H1 (cell line): ENCODE results near the gene EXT2. TPM values are rescaled to one million over a fixed set of nuclear protein-coding genes. Genes with fewer than 3 reads are reported as not detected.

Experiments
- CTCF ChIA-PET: fragments of 300-600 bp; sonication (Branson Sonifier 250); formaldehyde crosslinking; loops from one replicate; lab custom pipeline; 2021; ENCODE audit not compliant: partially characterized antibody; lab: Charles Lee
- POLR2A ChIA-PET: fragments of 300-600 bp; sonication (Branson Sonifier 250); formaldehyde crosslinking; loops from one replicate; lab custom pipeline; 2021; ENCODE audit warnings: inconsistent platforms; ENCODE audit not compliant: partially characterized antibody; lab: Charles Lee
- DNase-seq, 2 experiments: peaks; one replicate each; pipeline versions ENCODE4 v3.0.0 to v3.0.0-alpha.2; 2010 to 2022; ENCODE audit warnings: low spot score in 2 of 2, low read depth in 1 of 2, mixed read lengths in 1 of 2
- FAIRE-seq: peaks from 2 replicates; lab custom pipeline; 2011; peaks lifted over from hg19 to GRCh38; lab: Jason Lieb, UNC
- H2AFZ ChIP-seq: 2 replicates; pipeline ENCODE4 v1.8.1; 2012; ENCODE audit warnings: low read length, inconsistent platforms
- H2AK5ac ChIP-seq: 2 replicates; pipeline ENCODE4 v1.6.1; 2013; ENCODE audit warnings: low read depth, low read length
- H2BK120ac ChIP-seq: replicated peaks from 2 replicates; pipeline ENCODE3; 2013; ENCODE audit warnings: low read depth, low read length, inconsistent platforms
- H2BK12ac ChIP-seq: 2 replicates; pipeline ENCODE4 v1.6.1; 2013; ENCODE audit warnings: low read depth, low read length
- H2BK15ac ChIP-seq: 2 replicates; pipeline ENCODE4 v1.6.1; 2013; ENCODE audit warnings: low read length
- H2BK20ac ChIP-seq: 2 replicates; pipeline ENCODE4 v1.6.1; 2013; ENCODE audit warnings: low read length
- H2BK5ac ChIP-seq: 2 replicates; pipeline ENCODE4 v1.6.1; 2013; ENCODE audit warnings: low read depth, low read length
- H3K14ac ChIP-seq: 2 replicates; pipeline ENCODE4 v1.6.1; 2013; ENCODE audit warnings: inconsistent platforms; ENCODE audit not compliant: insufficient read length
- H3K18ac ChIP-seq: 2 replicates; pipeline ENCODE4 v1.6.1; 2013; ENCODE audit warnings: low read length; ENCODE audit errors: extremely low read depth
- H3K23ac ChIP-seq: 2 replicates; pipeline ENCODE4 v1.6.1; 2013; ENCODE audit warnings: inconsistent platforms; ENCODE audit not compliant: insufficient read length
- H3K23me2 ChIP-seq: 2 replicates; pipeline ENCODE4 v1.6.1; 2013; ENCODE audit warnings: low read depth, low read length
- H3K27ac ChIP-seq: 2 replicates; pipeline ENCODE4 v1.6.1; 2011; ENCODE audit warnings: low read depth, low read length, inconsistent platforms
- H3K27me3 ChIP-seq, 4 experiments: replicated peaks in 1 of 4; 1 replicate in 1 of 4; 2 replicates in 3 of 4; pipeline versions ENCODE4 v1.6.1 to v1.8.1; 2011 to 2013; ENCODE audit warnings: low read length in 3 of 4, mild to moderate bottlenecking in 3 of 4, inconsistent platforms in 2 of 4, mixed read lengths in 2 of 4, moderate library complexity in 1 of 4; ENCODE audit not compliant: control insufficient read depth in 3 of 4, insufficient read depth in 3 of 4; ENCODE audit errors: extremely low read depth in 1 of 4
- H3K36me3 ChIP-seq, 4 experiments: 2 replicates each; pipeline versions ENCODE4 v1.6.1 to v1.8.1; 2011 to 2013; ENCODE audit warnings: mild to moderate bottlenecking in 4 of 4, low read length in 3 of 4, moderate library complexity in 2 of 4, control low read depth in 1 of 4, inconsistent platforms in 1 of 4; ENCODE audit not compliant: insufficient read depth in 4 of 4, control insufficient read depth in 2 of 4
- H3K4ac ChIP-seq: replicated peaks from 2 replicates; pipeline ENCODE3; 2013; ENCODE audit warnings: low read length, low read depth, mixed read lengths, inconsistent platforms; ENCODE audit not compliant: insufficient read length
- H3K4me1 ChIP-seq, 4 experiments: replicated peaks in 1 of 4; 1 replicate in 1 of 4; 2 replicates in 3 of 4; pipeline versions ENCODE4 v1.6.1 to v1.8.1; 2011 to 2013; ENCODE audit warnings: low read length in 3 of 4, inconsistent platforms in 2 of 4, mixed read lengths in 1 of 4; ENCODE audit not compliant: insufficient read depth in 4 of 4, control insufficient read depth in 3 of 4
- H3K4me2 ChIP-seq, 2 experiments: 2 replicates each; pipeline versions ENCODE4 v1.6.1 to v1.8.1; 2011 to 2013; ENCODE audit warnings: low read depth in 2 of 2, low read length in 2 of 2, control low read depth in 1 of 2, inconsistent platforms in 1 of 2, mild to moderate bottlenecking in 1 of 2; ENCODE audit not compliant: insufficient read depth in 1 of 2
- H3K4me3 ChIP-seq, 4 experiments: fragments of 200-600, 300-600 bp in 1 of 4; sonication (generic), shearing (Covaris generic), sonication (Bioruptor Twin) in 1 of 4; 2 replicates each; pipeline versions ENCODE4 v1.5.1 to v1.8.1; 2011 to 2016; ENCODE audit warnings: low read length in 4 of 4, low read depth in 3 of 4, control low read depth in 2 of 4, inconsistent platforms in 2 of 4, mild to moderate bottlenecking in 2 of 4, mixed read lengths in 1 of 4, moderate library complexity in 1 of 4; ENCODE audit not compliant: insufficient read depth in 2 of 4; ENCODE audit errors: extremely low read depth in 1 of 4
- H3K56ac ChIP-seq: replicated peaks from 2 replicates; pipeline ENCODE3; 2013; ENCODE audit warnings: low read depth, mild to moderate bottlenecking, mixed read lengths, low read length, inconsistent platforms; ENCODE audit not compliant: insufficient read length
- H3K79me1 ChIP-seq: 2 replicates; pipeline ENCODE4 v1.6.1; 2013; ENCODE audit warnings: low read depth, low read length, control low read depth
- H3K79me2 ChIP-seq, 2 experiments: 2 replicates each; pipeline versions ENCODE4 v1.6.1 to v1.8.1; 2012 to 2013; ENCODE audit warnings: low read length in 2 of 2, mild to moderate bottlenecking in 2 of 2, inconsistent platforms in 1 of 2; ENCODE audit not compliant: insufficient read depth in 2 of 2, control insufficient read depth in 1 of 2
- H3K9ac ChIP-seq, 4 experiments: replicated peaks in 1 of 4; 1 replicate in 1 of 4; 2 replicates in 3 of 4; pipeline versions ENCODE4 v1.6.1 to v1.8.1; 2011 to 2013; ENCODE audit warnings: low read depth in 3 of 4, low read length in 3 of 4, control low read depth in 2 of 4, mild to moderate bottlenecking in 2 of 4, moderate library complexity in 2 of 4, inconsistent platforms in 1 of 4; ENCODE audit errors: extremely low read depth in 1 of 4
- H3K9me3 ChIP-seq, 2 experiments: 2 replicates each; pipeline versions ENCODE4 v1.6.1 to v1.8.1; 2012 to 2013; ENCODE audit warnings: mild to moderate bottlenecking in 2 of 2, moderate library complexity in 2 of 2, control low read depth in 1 of 2, inconsistent platforms in 1 of 2, low read depth in 1 of 2, low read length in 1 of 2, mixed read lengths in 1 of 2; ENCODE audit not compliant: insufficient read depth in 2 of 2
- H4K20me1 ChIP-seq, 2 experiments: replicated peaks in 1 of 2; 2 replicates each; pipeline versions ENCODE3 to v1.8.1; 2011 to 2013; ENCODE audit warnings: inconsistent platforms in 2 of 2, low read length in 2 of 2, mild to moderate bottlenecking in 1 of 2; ENCODE audit not compliant: insufficient read depth in 2 of 2, control insufficient read depth in 1 of 2
- H4K5ac ChIP-seq: 2 replicates; pipeline ENCODE4 v1.6.1; 2013; ENCODE audit warnings: low read length, low read depth, mixed read lengths, inconsistent platforms; ENCODE audit not compliant: insufficient read length
- H4K8ac ChIP-seq: 2 replicates; pipeline ENCODE4 v1.8.0; 2013; ENCODE audit warnings: mild to moderate bottlenecking, moderate library complexity, low read length, inconsistent platforms; ENCODE audit not compliant: insufficient read depth; ENCODE audit errors: extremely low read depth
- H4K91ac ChIP-seq: replicated peaks from 2 replicates; pipeline ENCODE3; 2013; ENCODE audit warnings: low read length, mixed read lengths, inconsistent platforms; ENCODE audit not compliant: insufficient read length
- CEBPB ChIP-seq: IDR thresholded peaks from 2 replicates; pipeline ENCODE4 v1.6.1; 2012; ENCODE audit warnings: low read depth, low read length
- WGBS, 2 experiments: shearing (Covaris generic) in 1 of 2; methylation state at CpG; one replicate each; pipeline versions ENCODE4 v1.1.6 to v1.1.7; 2013 to 2015; ENCODE audit warnings: low lambda C conversion rate in 2 of 2, mixed read lengths in 2 of 2, inconsistent platforms in 1 of 2, low coverage in 1 of 2, missing lambda C conversion rate in 1 of 2; ENCODE audit not compliant: insufficient replicate concordance in 2 of 2, insufficient coverage in 1 of 2, insufficient read length in 1 of 2; ENCODE audit errors: extremely low coverage in 1 of 2, missing lambda C conversion rate in 1 of 2; 5-methylcytosine and 5-hydroxymethylcytosine counted together
- polyA plus RNA-seq, 7 experiments: library from polyadenylated mRNA; depleted of rRNA in 3 of 7; stranded (reverse) in 5 of 7; unstranded in 2 of 7; fragments of >200 nt in 5 of 7; fragments of 200-250 nt in 2 of 7; gene quantifications; 1 replicate in 5 of 7; 2 replicates in 1 of 7; 4 replicates in 1 of 7; pipeline versions ENCODE4 v1.2.1 to v1.2.3, GENCODE V29; 2011 to 2013; ENCODE audit warnings: missing spikeins in 2 of 7, mixed read lengths in 2 of 7
- total RNA-seq: library from RNA; stranded (reverse); fragmentation: NEBNext Ultra II Directional; extraction: Animal tissue kit (Norgen Biotek cat#: 25700); gene quantifications from 2 replicates; pipeline ENCODE4 v1.2.1, GENCODE V29; 2021
- TF ChIP-seq, protein P1 (sequence below): IDR thresholded peaks from 2 replicates; pipeline ENCODE4 v1.6.1; 2011; ENCODE audit warnings: low read length, improper control_type of control experiment

EXT2 gene
- total and polyA plus RNA-seq, 2 of the 8 experiments (the other 6 are each of a cell fraction or from before 2014, with no cell fraction given): 29.8 to 42.8 TPM

DNA sequence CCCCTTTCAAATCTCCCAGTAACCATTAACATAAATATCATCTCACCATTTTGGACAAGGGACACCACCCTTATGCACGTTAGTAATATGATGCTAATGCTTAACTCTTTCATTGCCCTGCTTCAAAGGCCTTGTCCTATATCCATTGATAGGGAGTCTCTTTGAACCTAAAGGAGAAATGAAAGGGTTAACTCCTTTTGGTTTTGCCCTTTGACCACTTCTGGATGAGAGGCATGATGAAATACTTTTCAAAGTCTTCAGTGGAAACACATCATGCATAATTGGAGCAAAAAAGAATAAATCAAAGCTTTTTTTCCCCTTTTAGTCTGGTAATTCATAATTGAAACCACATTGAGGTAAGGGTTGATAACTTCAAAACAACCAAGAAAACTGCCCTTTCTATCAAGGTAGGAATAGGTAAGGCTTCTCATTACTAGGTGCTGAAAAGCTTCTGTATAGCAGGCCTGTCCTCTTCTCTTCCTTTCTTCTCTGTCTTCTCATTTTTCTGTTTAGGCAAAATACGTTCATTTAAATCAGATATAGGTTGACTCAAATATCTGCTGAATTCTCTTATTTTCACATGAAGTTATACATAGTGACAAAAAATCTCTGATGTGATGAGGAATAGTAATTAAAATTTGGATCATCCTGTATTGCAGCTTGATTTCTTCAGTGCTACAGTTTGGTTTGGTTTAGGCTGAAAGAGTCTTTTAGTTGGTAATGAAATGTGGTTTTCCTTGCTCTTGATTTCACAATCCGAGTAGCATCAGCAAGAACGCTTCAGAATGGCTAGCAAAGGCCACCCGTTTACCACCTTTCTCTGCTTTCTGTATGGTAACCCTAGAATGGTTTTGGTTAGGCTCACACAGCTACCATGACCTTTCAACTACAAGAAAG, 94.8 kb downstream of the EXT2 start:
- Histone ChIP-seq H3K9me3 (peaks cover 10 to 14% of the 10 kb centered on the region in 2 experiments), H3K4me1 (peaks cover 0 to 13% (median 8%) of the 10 kb centered on the region in 4 experiments; a peak in 3 of 7 replicates), H2AFZ (no peak overlapping the region), H3K23ac (no peak overlapping the region), H2BK12ac (no peak overlapping the region), H2BK15ac (no peak overlapping the region), H3K27ac (no peak overlapping the region), H4K8ac (no peak overlapping the region), H3K23me2 (no peaks in the 10 kb centered on the region), H3K4me3 (no peak overlapping the region), H3K18ac (no peak overlapping the region), H3K56ac (no peak overlapping the region), H3K9ac (no peak overlapping the region), H3K79me1 (no peaks in the 10 kb centered on the region), H4K91ac (no peak overlapping the region), H3K36me3 (peaks cover 0 to 2% (median 0%) of the 10 kb centered on the region in 4 experiments; a peak in 2 of 8 replicates), H3K14ac (no peak overlapping the region), H3K4me2 (no peak overlapping the region), H2BK20ac (no peak overlapping the region)
- DNase-seq: no peak
- POLR2A ChIA-PET: interaction anchor here (1.1 kb wide), 1 partner anchor 41 kb away, joined by 3 read pairs; no protein-coding TSS in a partner anchor
- TF ChIP-seq CEBPB: 0 out of 2 replicates have a peak, but pooled peaks have one; percentile 14
- TF ChIP-seq, protein P1, sequence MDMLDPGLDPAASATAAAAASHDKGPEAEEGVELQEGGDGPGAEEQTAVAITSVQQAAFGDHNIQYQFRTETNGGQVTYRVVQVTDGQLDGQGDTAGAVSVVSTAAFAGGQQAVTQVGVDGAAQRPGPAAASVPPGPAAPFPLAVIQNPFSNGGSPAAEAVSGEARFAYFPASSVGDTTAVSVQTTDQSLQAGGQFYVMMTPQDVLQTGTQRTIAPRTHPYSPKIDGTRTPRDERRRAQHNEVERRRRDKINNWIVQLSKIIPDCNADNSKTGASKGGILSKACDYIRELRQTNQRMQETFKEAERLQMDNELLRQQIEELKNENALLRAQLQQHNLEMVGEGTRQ: no peak
- TF ChIP-seq, all 59 proteins: peak for 1
- no peak overlapping the region for H2AK5ac ChIP-seq
- CTCF ChIA-PET: interaction anchor here (0.5 to 3.1 kb wide), 7 partner anchors 12 to 70 kb away, joined by 3 to 13 read pairs (median 3); no protein-coding TSS in a partner anchor
- FAIRE-seq: no peak
- no peak overlapping the region for H3K4ac ChIP-seq
- H2BK5ac ChIP-seq: no peak overlapping the region
- H4K20me1 ChIP-seq: no peaks in the 10 kb centered on the region
- H2BK120ac ChIP-seq: no peak overlapping the region
- H3K27me3 ChIP-seq: no peaks in the 10 kb centered on the region
- 86% methylated on average over 5 of the region's 5 CpGs; no CpG with 5 or more reads in 1 of the 2 experiments for WGBS, 2 experiments
- H4K5ac ChIP-seq: no peak overlapping the region
- no peaks in the 10 kb centered on the region for H3K79me2 ChIP-seq
